Thymus (tissue), 14 donors: ENCODE data around the gene ZNF619. TPM values are rescaled to one million over a fixed set of nuclear protein-coding genes. Genes with fewer than 3 reads are reported as not detected.
A peak's percentile ranks its signal among the peaks of the same experiment; 100 is the strongest.

Experiments used
- DNase-seq, 9 donors: peaks; one replicate each; pipeline ENCODE4 v3.0.0-alpha.2; 2013; ENCODE audit warnings: low spot score in 9 of 9, low read depth in 6 of 9, missing footprints in 1 of 9
- H3K27ac ChIP-seq, 2 donors: one replicate each; pipeline ENCODE4 v1.5.1; 2013; ENCODE audit warnings: control low read depth in 1 of 2, low read depth in 1 of 2, low read length in 1 of 2, mild to moderate bottlenecking in 1 of 2, moderate library complexity in 1 of 2
- H3K27me3 ChIP-seq, 2 donors: one replicate each; pipeline ENCODE4 v1.5.1; 2013; ENCODE audit warnings: low read length in 1 of 2; ENCODE audit not compliant: control insufficient read depth in 2 of 2, insufficient read depth in 1 of 2
- H3K36me3 ChIP-seq, 2 donors: one replicate each; pipeline ENCODE4 v1.5.1; 2013; ENCODE audit warnings: low read length in 1 of 2, mild to moderate bottlenecking in 1 of 2, moderate library complexity in 1 of 2; ENCODE audit not compliant: control insufficient read depth in 2 of 2, insufficient read depth in 2 of 2
- H3K4me1 ChIP-seq, 2 donors: one replicate each; pipeline ENCODE4 v1.5.1; 2013; ENCODE audit warnings: low read length in 2 of 2; ENCODE audit not compliant: control insufficient read depth in 2 of 2, insufficient read depth in 2 of 2
- H3K4me3 ChIP-seq, 2 donors: one replicate each; pipeline ENCODE4 v1.5.1; 2013; ENCODE audit warnings: low read length in 2 of 2, control low read depth in 1 of 2, mild to moderate bottlenecking in 1 of 2
- H3K9me3 ChIP-seq, 2 donors: one replicate each; pipeline ENCODE4 v1.5.1; 2013; ENCODE audit warnings: low read length in 1 of 2, mild to moderate bottlenecking in 1 of 2; ENCODE audit not compliant: control insufficient read depth in 2 of 2, insufficient read depth in 1 of 2
- WGBS: extraction: QIAGEN DNeasy Blood & Tissue Kit; methylation state at CpG from one replicate; pipeline ENCODE4 v1.1.7; 2013; 5-methylcytosine and 5-hydroxymethylcytosine counted together
- long read RNA-seq, 10 donors: transcript quantifications; one replicate each; lab custom pipeline, GENCODE V29; 2026
- polyA plus RNA-seq: library from polyadenylated mRNA; stranded (reverse); fragments of 200-250 nt; gene quantifications from one replicate; pipeline ENCODE4 v1.2.3, GENCODE V29; 2013
- total RNA-seq: library from RNA; stranded (reverse); fragments of 120-200 nt; gene quantifications from one replicate; pipeline ENCODE4 v1.2.4, GENCODE V29; 2013
- donor health status: healthy.

ZNF619 gene
- 2.8 TPM for total RNA-seq
- 1.3 TPM for polyA plus RNA-seq
- long read RNA-seq, donor 1, result 0 reads
- long read RNA-seq, donor 2, partial matches to known transcripts, result 0 of 1 reads
- long read RNA-seq, donor 2, other reads (novel, unspliced or antisense), result 0 of 1 reads
- long read RNA-seq, donor 3, result 0 reads
- long read RNA-seq, donor 4, result 0 reads
- long read RNA-seq, donor 5, result 0 reads
- long read RNA-seq, donor 6, result 0 reads
- long read RNA-seq, donor 7, result 0 reads
- long read RNA-seq, donor 8, partial matches to known transcripts, result 0 of 1 reads
- long read RNA-seq, donor 8, other reads (novel, unspliced or antisense), result 0 of 1 reads
- long read RNA-seq, donor 9, result 0 reads
- long read RNA-seq, donor 10, result 0 reads

DNA sequence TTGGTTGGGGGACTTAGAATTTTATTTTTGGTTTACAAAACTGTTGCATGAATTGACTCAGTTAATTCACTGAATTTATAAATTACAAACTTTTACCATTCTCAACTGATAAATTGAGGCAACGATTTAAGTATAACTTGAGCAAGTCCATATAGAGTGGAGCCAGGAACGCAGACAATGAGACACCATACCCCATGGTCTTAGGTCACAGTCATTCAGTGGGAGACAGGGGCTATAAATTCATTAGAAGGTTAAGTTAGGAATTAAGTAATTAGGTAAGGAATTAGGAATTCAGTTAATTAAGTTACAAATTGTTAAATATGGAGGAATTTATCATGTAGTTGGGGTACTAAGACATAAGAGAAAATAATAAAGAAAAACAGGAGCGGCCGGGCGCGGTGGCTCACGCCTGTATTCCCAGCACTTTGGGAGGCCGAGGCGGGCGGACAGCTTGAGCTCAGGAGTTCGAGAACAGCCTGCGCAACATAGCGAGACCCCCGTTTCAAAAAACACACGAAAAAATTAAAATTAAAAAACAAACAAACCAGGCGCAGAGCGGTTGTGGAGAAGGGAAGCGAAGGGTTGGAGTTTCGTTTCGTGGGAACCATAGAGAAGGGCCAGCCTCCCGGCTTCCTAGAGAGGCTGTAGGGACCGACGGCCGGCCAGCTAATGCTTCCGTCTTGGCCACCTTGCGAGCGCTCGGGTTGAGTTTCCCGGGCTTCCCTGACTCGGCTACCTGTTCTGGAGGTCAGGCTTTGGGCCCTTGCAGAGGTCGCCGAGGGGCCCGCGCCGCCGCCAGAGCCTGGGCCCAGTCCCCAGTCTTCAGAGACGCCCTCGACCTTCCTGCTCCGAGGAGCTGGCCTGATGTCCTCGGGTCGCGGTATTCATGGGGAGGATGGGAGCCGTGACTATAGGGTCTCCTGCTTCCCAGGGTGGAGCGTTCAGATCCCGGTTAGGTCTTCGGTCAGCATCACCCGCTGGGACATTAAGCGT, at the start of gene ZNF619:
TSS of gene ZNF619 (plus strand) at position 645 of the 993 bp plus-strand sequence. CDS start 858 bp downstream, outside the sequence.
- no peaks in the 10 kb centered on the region for H3K9me3 ChIP-seq
- DNase-seq, result peak in 7 of 9 donors; percentile 25 to 70 (median 36)
- H3K27ac ChIP-seq, result peak within 1 kb of the TSS in 1 of 2 donors; percentile 26
- no peaks in the 10 kb centered on the region for H3K27me3 ChIP-seq
- H3K4me3 ChIP-seq, result peak within 1 kb of the TSS; percentile 52 to 84
- WGBS, result 10% methylated on average over 48 of the region's 48 CpGs
- no peaks in the 10 kb centered on the region for H3K36me3 ChIP-seq
- peaks cover 3 to 8% of the 10 kb centered on the region in 2 donors for H3K4me1 ChIP-seq

DNA sequence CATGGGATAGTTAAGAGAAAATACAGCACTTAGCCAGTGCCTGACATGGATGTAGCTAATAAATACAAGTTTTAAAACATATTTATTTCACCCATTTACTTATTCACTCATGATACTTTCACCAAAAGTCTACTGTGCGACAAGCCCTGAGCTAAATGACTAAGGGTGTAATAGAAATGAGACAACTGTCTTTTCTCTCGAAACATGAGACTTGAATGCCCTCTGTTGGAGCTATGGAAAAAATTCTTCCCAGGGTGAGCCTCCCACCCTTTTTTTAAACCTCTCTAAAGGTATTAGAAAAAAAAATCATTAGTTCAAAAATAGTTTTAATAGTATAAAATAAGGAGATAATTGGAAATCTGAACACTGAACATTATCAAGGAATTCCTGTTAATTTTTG, 44.1 kb upstream of the ZNF619 start:
- no peaks in the 10 kb centered on the region for H3K36me3 ChIP-seq
- H3K9me3 ChIP-seq, result no peaks in the 10 kb centered on the region
- WGBS, result 95% methylated on average over 2 of the region's 2 CpGs
- H3K27ac ChIP-seq, result no peak overlapping the region
- peaks cover 0 to 3% of the 10 kb centered on the region in 2 donors for H3K27me3 ChIP-seq
- H3K4me1 ChIP-seq, result no peaks in the 10 kb centered on the region
- no peak overlapping the region for H3K4me3 ChIP-seq
- no peak for DNase-seq

DNA sequence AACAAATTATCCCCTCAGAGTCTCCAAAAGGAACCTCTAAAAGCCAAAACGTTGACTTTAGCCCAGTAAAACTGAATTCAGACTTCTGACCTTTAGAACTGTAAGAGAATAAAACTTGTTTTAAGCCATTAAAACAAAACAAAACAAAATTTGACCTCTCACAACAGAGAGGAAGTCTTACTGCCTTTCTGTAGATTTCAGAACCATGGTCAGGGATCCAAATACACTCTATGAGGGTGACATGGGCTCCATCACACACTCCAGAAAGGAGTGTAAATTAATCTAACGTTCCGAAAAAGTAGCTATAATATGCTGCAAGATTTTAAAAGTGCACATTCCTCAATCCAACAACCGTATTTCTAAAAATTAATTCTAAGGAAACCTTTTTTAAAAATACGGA, 39.0 kb upstream of the ZNF619 start:
- DNase-seq, result no peak
- Histone ChIP-seq H3K36me3 (no peaks in the 10 kb centered on the region), H3K4me3 (no peak overlapping the region), H3K27me3 (no peaks in the 10 kb centered on the region), H3K4me1 (no peaks in the 10 kb centered on the region), H3K9me3 (no peaks in the 10 kb centered on the region), H3K27ac (no peak overlapping the region)
- 86% methylated on average over 5 of the region's 5 CpGs for WGBS

DNA sequence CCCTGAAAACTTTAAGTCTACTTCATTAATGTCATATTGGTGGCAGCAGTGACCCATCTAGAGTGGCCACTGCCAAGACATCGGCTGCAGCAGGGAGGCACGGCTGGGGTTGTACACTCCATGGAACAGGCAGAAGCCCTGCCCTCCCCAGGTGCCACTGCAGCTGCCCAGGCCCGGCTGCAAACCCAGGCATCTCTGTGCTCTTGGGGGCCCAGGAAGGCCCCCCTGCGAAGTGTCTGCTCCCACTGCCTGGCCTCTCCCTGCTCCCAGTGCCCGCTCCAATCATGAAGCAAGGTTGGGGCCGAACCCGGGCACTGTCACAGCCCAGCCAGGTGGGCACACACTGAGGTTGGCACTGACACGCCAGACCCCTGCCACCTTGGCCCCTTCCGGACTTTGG, 31.9 kb upstream of the ZNF619 start:
- no peaks in the 10 kb centered on the region for H3K36me3 ChIP-seq
- H3K27me3 ChIP-seq, result no peaks in the 10 kb centered on the region
- no peak overlapping the region for H3K27ac ChIP-seq
- DNase-seq, result no peak
- H3K9me3 ChIP-seq, result no peaks in the 10 kb centered on the region
- no peaks in the 10 kb centered on the region for H3K4me1 ChIP-seq
- 97% methylated on average over 9 of the region's 9 CpGs for WGBS
- H3K4me3 ChIP-seq, result no peak overlapping the region

DNA sequence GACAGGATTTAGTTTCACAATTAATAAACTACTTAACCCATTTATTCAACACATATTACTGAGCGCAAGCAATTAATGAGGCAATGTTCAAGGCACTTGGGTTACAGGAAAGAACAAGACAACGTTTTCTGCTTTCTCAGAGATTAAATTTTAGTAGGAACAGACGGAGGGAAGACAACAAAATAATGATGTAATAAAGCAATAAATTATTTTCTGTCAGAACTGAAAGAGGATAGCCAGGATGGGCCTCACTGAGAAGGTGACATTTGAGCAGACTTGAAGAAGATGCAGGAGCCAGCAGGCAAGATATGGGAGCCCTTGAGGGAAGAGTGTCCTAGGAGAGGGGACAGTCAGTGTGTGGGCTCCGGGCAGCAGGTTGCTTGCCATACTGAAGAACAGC, 31.0 kb upstream of the ZNF619 start:
- Histone ChIP-seq H3K27ac (no peak overlapping the region), H3K4me3 (no peak overlapping the region), H3K27me3 (no peaks in the 10 kb centered on the region), H3K9me3 (no peaks in the 10 kb centered on the region), H3K36me3 (no peaks in the 10 kb centered on the region), H3K4me1 (no peaks in the 10 kb centered on the region)
- no peak for DNase-seq
- 92% methylated on average over 4 of the region's 4 CpGs for WGBS

DNA sequence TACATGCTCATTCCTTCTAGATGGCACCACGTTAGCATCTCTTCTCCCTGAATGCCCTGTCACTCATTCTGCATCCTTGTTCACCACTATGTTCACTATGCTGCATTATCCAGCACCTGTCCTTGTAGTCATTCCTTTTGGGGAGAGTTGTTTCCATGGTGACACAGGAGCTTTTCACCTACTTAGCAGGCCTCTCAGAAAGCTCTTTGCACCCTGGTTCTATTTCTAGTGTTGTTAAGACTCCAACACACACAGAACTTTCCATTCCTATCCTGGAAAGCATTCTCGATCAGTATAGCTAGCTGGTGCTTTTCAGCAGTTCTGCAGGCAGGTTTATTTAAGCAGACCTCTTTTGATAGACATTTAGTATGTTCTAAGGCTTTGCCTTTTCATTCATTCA, 26.5 kb upstream of the ZNF619 start:
- Histone ChIP-seq H3K4me1 (peaks cover 9 to 14% of the 10 kb centered on the region in 2 donors), H3K4me3 (no peak overlapping the region), H3K27ac (no peak overlapping the region), H3K27me3 (no peaks in the 10 kb centered on the region), H3K9me3 (no peaks in the 10 kb centered on the region), H3K36me3 (no peaks in the 10 kb centered on the region)
- no peak for DNase-seq
- 96% methylated on average over 2 of the region's 2 CpGs for WGBS

DNA sequence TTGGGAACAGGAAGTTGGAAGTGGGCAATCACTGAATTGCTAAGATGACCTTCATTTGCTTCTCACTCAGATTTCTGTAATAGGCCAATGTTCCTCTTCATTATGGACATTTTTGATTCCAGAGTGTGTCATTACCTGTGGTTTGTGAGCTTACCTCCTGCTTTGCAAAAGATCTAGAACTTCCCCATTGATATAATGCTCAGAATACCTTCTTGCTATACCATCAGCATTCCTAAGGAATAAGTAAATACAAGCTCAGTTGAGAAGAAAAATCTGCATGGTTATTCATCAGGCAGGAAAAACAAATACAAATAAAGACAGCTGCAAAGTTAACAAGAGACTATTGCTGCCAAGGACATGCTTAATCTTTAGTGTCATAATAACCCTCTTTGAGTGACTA, 25.4 kb upstream of the ZNF619 start:
- H3K9me3 ChIP-seq, result peaks cover 0 to 1% of the 10 kb centered on the region in 2 donors
- no peaks in the 10 kb centered on the region for H3K27me3 ChIP-seq
- no peaks in the 10 kb centered on the region for H3K36me3 ChIP-seq
- no peak overlapping the region for H3K27ac ChIP-seq
- H3K4me1 ChIP-seq, result peaks cover 12 to 14% of the 10 kb centered on the region in 2 donors
- no peak overlapping the region for H3K4me3 ChIP-seq
- no peak for DNase-seq

DNA sequence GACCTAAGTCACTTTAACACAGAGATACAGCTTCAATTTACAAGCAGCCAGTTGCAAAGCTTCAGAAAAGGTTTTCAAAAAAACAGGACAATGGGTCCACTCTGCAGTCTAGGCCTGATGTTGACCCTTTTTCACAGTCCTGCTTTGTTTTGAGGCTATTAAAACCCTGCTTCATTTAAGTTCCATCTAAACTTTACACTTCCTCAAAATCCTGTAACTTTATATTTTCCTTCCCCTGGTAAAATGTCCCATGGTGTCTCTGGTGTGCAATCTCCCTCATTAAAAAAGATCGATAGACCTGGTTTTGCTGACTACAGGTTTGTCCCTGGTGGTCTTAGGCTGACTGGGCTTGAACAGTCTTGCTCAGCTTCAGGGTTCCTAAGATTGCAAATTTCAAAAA, 24.9 kb upstream of the ZNF619 start:
- Histone ChIP-seq H3K9me3 (peaks cover 0 to 2% of the 10 kb centered on the region in 2 donors), H3K27ac (no peak overlapping the region), H3K27me3 (no peaks in the 10 kb centered on the region), H3K36me3 (no peaks in the 10 kb centered on the region), H3K4me3 (peak overlapping the region in 1 of 2 donors; percentile 59), H3K4me1 (peaks cover 13 to 14% of the 10 kb centered on the region in 2 donors)
- DNase-seq, result no peak
- 100% methylated on average over 1 of the region's 1 CpG for WGBS

DNA sequence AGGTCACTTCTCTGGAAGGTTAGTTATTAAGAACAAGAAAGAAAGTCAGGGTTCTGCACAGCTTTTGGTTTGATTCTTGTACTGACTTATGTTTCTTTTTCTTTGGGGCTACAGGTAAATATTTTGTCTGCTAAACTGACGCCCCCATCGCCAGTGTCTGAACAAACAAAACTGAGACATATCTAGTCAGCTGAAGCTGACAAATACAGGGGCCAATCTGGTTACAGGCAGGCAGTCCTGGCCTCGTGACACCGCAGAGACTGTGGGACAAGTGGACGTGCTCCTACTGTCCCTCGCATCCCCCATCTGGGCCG, 24.4 kb upstream of the ZNF619 start:
- peak overlapping the region; percentile 59 to 87 for H3K4me3 ChIP-seq
- H3K27me3 ChIP-seq, result no peaks in the 10 kb centered on the region
- H3K36me3 ChIP-seq, result no peaks in the 10 kb centered on the region
- WGBS, result 8% methylated on average over 7 of the region's 7 CpGs
- H3K9me3 ChIP-seq, result peaks cover 0 to 2% of the 10 kb centered on the region in 2 donors
- H3K27ac ChIP-seq, result peak overlapping the region; percentile 92 to 94
- peaks cover 13 to 14% of the 10 kb centered on the region in 2 donors for H3K4me1 ChIP-seq
- peak in 1 of 9 donors; percentile 29 for DNase-seq
